Right lung (tissue), 10 donors: ENCODE measurements around the gene PFKFB1. TPM values are rescaled to one million over a fixed set of nuclear protein-coding genes. Genes with fewer than 3 reads are reported as not detected.

Experiments used
- DNase-seq, 2 donors: peaks; one replicate each; pipeline ENCODE4 v3.0.0-alpha.2; 2013
- long read RNA-seq, 8 donors: transcript quantifications; one replicate each; lab custom pipeline, GENCODE V29; 2026
- polyA plus RNA-seq, 5 donors: library from polyadenylated mRNA; unstranded; fragments of 120-200 nt; gene quantifications; one replicate each; pipeline versions ENCODE4 v1.2.1 to v1.2.3, GENCODE V29; 2013; ENCODE audit warnings: inconsistent platforms in 1 of 5, low replicate concordance in 1 of 5; ENCODE audit not compliant: insufficient read length in 5 of 5, insufficient read depth in 1 of 5

Gene PFKFB1
- polyA plus RNA-seq: under 1 TPM; 0.32 to 0.58 (median 0.53) TPM
- long read RNA-seq, donor 1: 0 reads
- long read RNA-seq, donor 2: 0 reads
- long read RNA-seq, donor 3: 0 reads
- long read RNA-seq, donor 4: 0 reads
- long read RNA-seq, donor 5: 0 reads
- long read RNA-seq, donor 6: 0 reads
- long read RNA-seq, donor 7: 0 reads
- long read RNA-seq, donor 8: 0 reads

- DNase-seq: no peak
Measured at GRCh38 chrX:54994099-54994498, at the start of gene PFKFB1. Gene PFKFB1 (minus strand): TSS chrX:54994188. CDS start chrX:54994007, 181 bp downstream.

DNA sequence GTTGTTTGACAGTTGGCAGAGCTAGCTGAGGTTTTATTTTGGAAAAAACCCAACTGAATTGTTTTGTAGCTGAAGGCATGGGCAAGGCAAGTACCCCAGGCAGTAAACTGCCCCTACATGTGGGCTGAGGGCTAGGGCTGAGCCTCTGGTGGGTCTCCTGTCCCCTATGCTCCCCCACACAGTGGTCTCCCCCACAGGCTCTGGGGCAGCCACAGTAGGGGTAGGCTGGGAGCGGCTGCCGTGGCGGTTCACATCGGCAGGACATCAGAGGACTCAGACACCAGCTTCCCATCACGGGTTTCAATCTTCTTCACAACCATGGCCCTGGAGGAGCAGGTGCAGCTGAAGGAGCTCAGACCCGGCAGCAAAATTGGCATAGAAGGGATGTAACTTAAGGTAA is 47.5 kb upstream of the PFKFB1 start:
- DNase-seq: no peak

- DNase-seq: no peak
Measured at GRCh38 chrX:55039471-55039870, 45.5 kb upstream of the PFKFB1 start.

DNA sequence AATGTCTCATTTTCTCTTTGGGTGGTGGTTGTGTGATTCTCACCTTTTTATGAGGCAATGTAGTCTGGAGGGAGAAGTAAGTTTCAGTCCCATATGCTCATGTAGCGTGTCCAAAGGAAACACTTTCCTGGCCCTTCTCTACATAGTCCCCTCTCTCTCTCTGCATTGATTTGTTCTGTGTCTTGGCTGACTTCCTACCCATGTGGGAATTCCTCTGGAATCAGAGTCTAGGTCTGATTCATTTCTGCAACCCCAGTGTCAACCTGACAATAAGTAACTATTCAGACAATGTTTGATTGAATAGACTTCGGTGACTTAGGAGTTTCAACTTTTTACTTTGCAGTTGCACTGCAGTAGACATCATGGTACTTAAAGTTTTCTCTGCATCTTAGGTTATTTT is 39.4 kb upstream of the PFKFB1 start:
- DNase-seq: no peak

- no peak for DNase-seq
Measured at GRCh38 chrX:55030271-55031205, 36.5 kb upstream of the PFKFB1 start, which contains the start of gene ALAS2. Gene ALAS2 (minus strand): TSS chrX:55030977. CDS start chrX:55026000, 4,977 bp downstream.

- no peak for DNase-seq
Measured at GRCh38 chrX:55029291-55029690, 35.3 kb upstream of the PFKFB1 start.

DNA sequence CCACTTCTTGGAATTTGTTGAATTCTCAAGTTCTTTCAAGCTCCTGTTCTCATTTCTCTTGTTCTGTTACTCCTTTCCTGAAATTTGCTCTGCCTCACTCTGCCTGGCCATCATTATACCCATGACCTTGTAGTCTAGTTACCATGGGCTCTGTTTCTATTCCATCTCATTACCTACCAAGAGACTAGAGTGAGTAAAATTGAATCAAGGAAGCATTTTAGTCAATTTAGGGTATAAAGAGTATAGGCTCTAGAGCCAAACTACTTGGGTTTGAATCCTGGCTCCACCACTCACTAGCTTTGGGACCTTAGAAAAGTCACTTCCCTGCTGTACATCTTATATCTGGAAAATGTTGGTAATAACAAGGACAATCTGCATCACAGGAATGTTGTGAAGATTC is 34.6 kb upstream of the PFKFB1 start:
- no peak for DNase-seq

- no peak for DNase-seq
Measured at GRCh38 chrX:55028040-55028439, 34.1 kb upstream of the PFKFB1 start.

DNA sequence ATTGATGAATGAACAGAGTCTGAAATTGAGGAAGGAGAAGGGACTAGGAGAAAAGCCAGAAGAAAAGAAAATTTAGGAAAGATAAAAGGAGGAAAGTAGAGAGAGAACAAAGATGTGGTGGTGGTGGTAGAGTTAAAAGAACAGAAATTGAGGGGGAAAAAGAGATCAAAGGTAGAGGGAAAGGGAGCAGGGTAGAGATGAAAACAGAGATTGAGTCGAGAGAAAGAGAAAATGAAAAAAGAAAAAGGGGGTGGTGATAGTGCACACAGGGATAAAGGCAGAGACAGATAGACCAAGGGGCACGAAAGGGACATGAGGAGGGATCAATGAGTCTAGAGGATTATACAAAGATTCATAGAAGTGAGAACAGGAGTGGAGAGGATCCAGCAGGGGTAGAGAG is 32.9 kb upstream of the PFKFB1 start:
- no peak for DNase-seq

DNA sequence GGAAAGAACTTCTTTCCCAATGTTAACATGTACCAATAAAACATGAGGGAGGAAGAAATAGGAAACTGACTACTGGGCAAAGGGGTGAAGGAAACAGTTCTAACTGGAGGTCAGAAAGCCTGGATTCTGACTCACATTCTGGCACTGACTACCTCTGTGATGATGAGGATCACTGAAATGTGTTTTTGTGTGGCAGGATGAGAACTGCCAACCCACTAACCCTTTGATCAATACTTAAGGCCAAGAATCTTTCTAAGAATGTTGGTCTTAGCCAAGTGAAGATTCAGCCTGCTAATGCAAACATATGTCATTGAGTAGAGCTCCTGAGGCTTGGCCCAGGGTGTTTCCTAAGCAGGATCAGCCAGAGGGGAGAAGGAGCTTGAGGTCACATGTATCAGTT is 32.2 kb upstream of the PFKFB1 start:
- DNase-seq: no peak

- no peak for DNase-seq
Measured at GRCh38 chrX:55014897-55015299, 20.9 kb upstream of the PFKFB1 start.

- DNase-seq: no peak
Measured at GRCh38 chrX:55011294-55011693, 17.3 kb upstream of the PFKFB1 start.

DNA sequence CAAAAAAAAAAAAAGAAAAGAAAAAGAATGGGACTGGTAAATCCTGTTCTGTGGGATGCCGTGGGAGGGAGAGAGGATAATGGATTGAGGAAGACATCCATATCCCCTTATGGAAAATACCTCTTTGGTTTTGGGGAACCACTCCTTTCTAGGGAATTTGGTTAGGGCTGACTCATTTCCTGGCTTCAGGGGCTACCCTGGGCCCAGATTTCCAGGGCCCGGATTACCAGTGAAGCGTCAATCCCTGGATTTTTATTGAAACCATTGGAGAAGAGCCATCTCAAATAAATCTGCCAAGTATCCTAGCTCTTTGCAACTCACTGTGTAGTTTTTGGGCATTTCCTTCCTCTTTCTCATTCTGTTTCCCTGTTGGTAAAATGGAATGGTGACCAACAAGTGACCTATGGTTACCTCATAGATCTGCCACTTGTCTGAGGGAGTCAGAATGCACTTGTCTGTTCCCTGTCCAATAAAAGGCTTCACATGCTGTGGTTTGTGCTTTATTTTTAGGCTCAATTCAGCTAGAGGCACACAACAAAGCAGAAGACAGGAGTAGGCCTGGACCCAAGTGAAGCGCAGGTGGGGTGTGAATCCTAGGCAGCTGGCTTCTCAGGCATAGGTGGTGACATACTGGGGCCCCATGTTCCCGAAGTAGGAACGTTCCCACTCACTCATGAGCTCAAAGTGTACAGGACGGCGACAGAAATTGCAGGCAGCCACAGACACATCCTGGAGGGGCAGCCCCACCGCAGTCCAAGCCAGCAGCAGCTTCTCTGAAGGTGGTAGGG is 14.8 kb upstream of the PFKFB1 start:
- no peak for DNase-seq

DNA sequence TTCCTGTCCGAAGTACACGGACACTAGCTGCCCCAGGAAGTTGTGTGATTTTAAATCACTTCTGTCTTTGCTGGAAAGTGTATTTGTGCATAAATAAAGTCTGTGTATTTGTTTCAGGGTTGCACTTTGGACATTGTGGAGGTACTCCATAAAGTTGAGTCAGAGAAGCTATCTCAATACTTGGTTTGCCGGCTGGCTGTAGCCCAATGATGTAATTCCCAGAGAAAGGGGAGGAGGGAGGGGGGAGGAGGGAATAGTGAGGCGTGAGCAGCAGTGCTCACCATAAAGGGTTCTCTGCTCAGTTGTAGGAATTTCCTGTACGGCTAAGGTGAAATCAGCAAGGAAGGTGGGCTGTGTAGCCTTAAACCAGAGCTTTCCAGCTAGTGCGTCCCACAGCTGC is 13.7 kb upstream of the PFKFB1 start:
- DNase-seq: no peak

GRCh38 chrX:55006827-55007621 is 13.0 kb upstream of the PFKFB1 start:
- no peak for DNase-seq

- no peak for DNase-seq
Measured at GRCh38 chrX:55005256-55005655, 11.3 kb upstream of the PFKFB1 start.

- no peak for DNase-seq
Measured at GRCh38 chrX:55004231-55004630, 10.2 kb upstream of the PFKFB1 start.

GRCh38 chrX:54999717-55000598 is 6.0 kb upstream of the PFKFB1 start, which contains the start of gene APEX2:
Gene APEX2 (plus strand): TSS chrX:55000363. CDS start chrX:55000423, 60 bp downstream.
- peak; percentile 89 to 90 for DNase-seq

GRCh38 chrX:54995621-54996020 is 1.6 kb upstream of the PFKFB1 start:
- no peak for DNase-seq

- no peak for DNase-seq
Measured at GRCh38 chrX:54994668-54995351, 822 bp upstream of the PFKFB1 start.
